Measurements from ENCODE around the gene TFEB.

Gene TFEB

GRCh38 chr6:41747256-41748101, 12.1 kb upstream of the TFEB start, which contains the start of gene PGC:
TSS of gene PGC (minus strand) at chr6:41747397. CDS start at chr6:41747334, 63 bp downstream.
- Histone ChIP-seq H3K27ac (ENCODE audit: low read length) (no peak within 1 kb of the TSS), H3K9me3 (ENCODE audit: control insufficient read depth in 2 of 2, low read length in 2 of 2) (no peaks in the 10 kb centered on the region), H3K27me3 (ENCODE audit: control insufficient read depth in 1 of 2, insufficient read depth in 2 of 2, low read length in 2 of 2) (no peaks in the 10 kb centered on the region), H3K4me3 (ENCODE audit: low read length in 2 of 2) (no peak within 1 kb of the TSS), H3K9ac (ENCODE audit: low read length in 2 of 2) (no peak within 1 kb of the TSS), H3K36me3 (ENCODE audit: control insufficient read depth in 2 of 2, insufficient read depth in 2 of 2, low read length in 2 of 2) (no peaks in the 10 kb centered on the region), H3K4me1 (ENCODE audit: control insufficient read depth, insufficient read depth, low read length) (no peaks in the 10 kb centered on the region)

- no peaks in the 10 kb centered on the region for H3K4me1 ChIP-seq (ENCODE audit: control insufficient read depth, insufficient read depth, low read length)
- no peaks in the 10 kb centered on the region for H3K36me3 ChIP-seq (ENCODE audit: control insufficient read depth in 2 of 2, insufficient read depth in 2 of 2, low read length in 2 of 2)
- no peaks in the 10 kb centered on the region for H3K9me3 ChIP-seq (ENCODE audit: control insufficient read depth in 2 of 2, low read length in 2 of 2)
- no peak overlapping the region for H3K27ac ChIP-seq (ENCODE audit: low read length)
- no peaks in the 10 kb centered on the region for H3K27me3 ChIP-seq (ENCODE audit: control insufficient read depth in 1 of 2, insufficient read depth in 2 of 2, low read length in 2 of 2)
- no peak overlapping the region for H3K9ac ChIP-seq (ENCODE audit: low read length in 2 of 2)
- no peak overlapping the region for H3K4me3 ChIP-seq (ENCODE audit: low read length in 2 of 2)
Measured at GRCh38 chr6:41746107-41746506, 10.7 kb upstream of the TFEB start.

GRCh38 chr6:41744236-41744787, 8.9 kb upstream of the TFEB start:
- no peaks in the 10 kb centered on the region for H3K27me3 ChIP-seq (ENCODE audit: control insufficient read depth in 1 of 2, insufficient read depth in 2 of 2, low read length in 2 of 2)
- no peak overlapping the region for H3K4me3 ChIP-seq (ENCODE audit: low read length in 2 of 2)
- H3K36me3 ChIP-seq (ENCODE audit: control insufficient read depth in 2 of 2, insufficient read depth in 2 of 2, low read length in 2 of 2) = no peaks in the 10 kb centered on the region
- no peak overlapping the region for H3K27ac ChIP-seq (ENCODE audit: low read length)
- H3K9ac ChIP-seq (ENCODE audit: low read length in 2 of 2) = no peak overlapping the region
- no peaks in the 10 kb centered on the region for H3K9me3 ChIP-seq (ENCODE audit: control insufficient read depth in 2 of 2, low read length in 2 of 2)
- H3K4me1 ChIP-seq (ENCODE audit: control insufficient read depth, insufficient read depth, low read length) = no peaks in the 10 kb centered on the region

- Histone ChIP-seq H3K27ac (ENCODE audit: low read length) (no peak overlapping the region), H3K9ac (ENCODE audit: low read length in 2 of 2) (no peak overlapping the region), H3K9me3 (ENCODE audit: control insufficient read depth in 2 of 2, low read length in 2 of 2) (no peaks in the 10 kb centered on the region), H3K27me3 (ENCODE audit: control insufficient read depth in 1 of 2, insufficient read depth in 2 of 2, low read length in 2 of 2) (no peaks in the 10 kb centered on the region), H3K4me3 (ENCODE audit: low read length in 2 of 2) (no peak overlapping the region), H3K36me3 (ENCODE audit: control insufficient read depth in 2 of 2, insufficient read depth in 2 of 2, low read length in 2 of 2) (no peaks in the 10 kb centered on the region), H3K4me1 (ENCODE audit: control insufficient read depth, insufficient read depth, low read length) (no peaks in the 10 kb centered on the region)
Measured at GRCh38 chr6:41743406-41744235, 8.2 kb upstream of the TFEB start.

- H3K36me3 ChIP-seq (ENCODE audit: control insufficient read depth in 2 of 2, insufficient read depth in 2 of 2, low read length in 2 of 2) = no peaks in the 10 kb centered on the region
- H3K4me3 ChIP-seq (ENCODE audit: low read length in 2 of 2) = no peak overlapping the region
- no peaks in the 10 kb centered on the region for H3K4me1 ChIP-seq (ENCODE audit: control insufficient read depth, insufficient read depth, low read length)
- no peaks in the 10 kb centered on the region for H3K27me3 ChIP-seq (ENCODE audit: control insufficient read depth in 1 of 2, insufficient read depth in 2 of 2, low read length in 2 of 2)
- no peak overlapping the region for H3K9ac ChIP-seq (ENCODE audit: low read length in 2 of 2)
- no peaks in the 10 kb centered on the region for H3K9me3 ChIP-seq (ENCODE audit: control insufficient read depth in 2 of 2, low read length in 2 of 2)
- no peak overlapping the region for H3K27ac ChIP-seq (ENCODE audit: low read length)
Measured at GRCh38 chr6:41741625-41742490, 6.5 kb upstream of the TFEB start.

GRCh38 chr6:41740366-41741162, 5.2 kb upstream of the TFEB start:
- H3K27me3 ChIP-seq (ENCODE audit: control insufficient read depth in 1 of 2, insufficient read depth in 2 of 2, low read length in 2 of 2) = no peaks in the 10 kb centered on the region
- H3K4me3 ChIP-seq (ENCODE audit: low read length in 2 of 2) = no peak overlapping the region
- H3K27ac ChIP-seq (ENCODE audit: low read length) = no peak overlapping the region
- peaks cover 5% of the 10 kb centered on the region for H3K4me1 ChIP-seq (ENCODE audit: control insufficient read depth, insufficient read depth, low read length)
- H3K9ac ChIP-seq (ENCODE audit: low read length in 2 of 2) = no peak overlapping the region
- no peaks in the 10 kb centered on the region for H3K36me3 ChIP-seq (ENCODE audit: control insufficient read depth in 2 of 2, insufficient read depth in 2 of 2, low read length in 2 of 2)
- no peaks in the 10 kb centered on the region for H3K9me3 ChIP-seq (ENCODE audit: control insufficient read depth in 2 of 2, low read length in 2 of 2)

GRCh38 chr6:41739041-41739440, 3.6 kb upstream of the TFEB start:
- no peaks in the 10 kb centered on the region for H3K9me3 ChIP-seq (ENCODE audit: control insufficient read depth in 2 of 2, low read length in 2 of 2)
- peaks cover 6% of the 10 kb centered on the region for H3K4me1 ChIP-seq (ENCODE audit: control insufficient read depth, insufficient read depth, low read length)
- H3K36me3 ChIP-seq (ENCODE audit: control insufficient read depth in 2 of 2, insufficient read depth in 2 of 2, low read length in 2 of 2) = no peaks in the 10 kb centered on the region
- no peak overlapping the region for H3K9ac ChIP-seq (ENCODE audit: low read length in 2 of 2)
- no peak overlapping the region for H3K4me3 ChIP-seq (ENCODE audit: low read length in 2 of 2)
- H3K27ac ChIP-seq (ENCODE audit: low read length) = no peak overlapping the region
- H3K27me3 ChIP-seq (ENCODE audit: control insufficient read depth in 1 of 2, insufficient read depth in 2 of 2, low read length in 2 of 2) = no peaks in the 10 kb centered on the region

- no peaks in the 10 kb centered on the region for H3K27me3 ChIP-seq (ENCODE audit: control insufficient read depth in 1 of 2, insufficient read depth in 2 of 2, low read length in 2 of 2)
- no peak overlapping the region for H3K4me3 ChIP-seq (ENCODE audit: low read length in 2 of 2)
- peaks cover 19% of the 10 kb centered on the region for H3K4me1 ChIP-seq (ENCODE audit: control insufficient read depth, insufficient read depth, low read length)
- H3K9me3 ChIP-seq (ENCODE audit: control insufficient read depth in 2 of 2, low read length in 2 of 2) = no peaks in the 10 kb centered on the region
- H3K36me3 ChIP-seq (ENCODE audit: control insufficient read depth in 2 of 2, insufficient read depth in 2 of 2, low read length in 2 of 2) = no peaks in the 10 kb centered on the region
- H3K27ac ChIP-seq (ENCODE audit: low read length) = no peak overlapping the region
- no peak overlapping the region for H3K9ac ChIP-seq (ENCODE audit: low read length in 2 of 2)
Measured at GRCh38 chr6:41737591-41738130, 2.3 kb upstream of the TFEB start.

- no peak overlapping the region for H3K27ac ChIP-seq (ENCODE audit: low read length)
- peaks cover 25% of the 10 kb centered on the region for H3K4me1 ChIP-seq (ENCODE audit: control insufficient read depth, insufficient read depth, low read length)
- H3K4me3 ChIP-seq (ENCODE audit: low read length in 2 of 2) = no peak overlapping the region
- no peaks in the 10 kb centered on the region for H3K27me3 ChIP-seq (ENCODE audit: control insufficient read depth in 1 of 2, insufficient read depth in 2 of 2, low read length in 2 of 2)
- no peaks in the 10 kb centered on the region for H3K36me3 ChIP-seq (ENCODE audit: control insufficient read depth in 2 of 2, insufficient read depth in 2 of 2, low read length in 2 of 2)
- H3K9ac ChIP-seq (ENCODE audit: low read length in 2 of 2) = no peak overlapping the region
- no peaks in the 10 kb centered on the region for H3K9me3 ChIP-seq (ENCODE audit: control insufficient read depth in 2 of 2, low read length in 2 of 2)
Measured at GRCh38 chr6:41736800-41737555, 1.6 kb upstream of the TFEB start.

Data from stomach smooth muscle (tissue), 2 donors.